ENCODE measurements around the gene SERINC2. TPM values are rescaled to one million over a fixed set of nuclear protein-coding genes. Genes with fewer than 3 reads are reported as not detected.

The SERINC2 gene
- total RNA-seq, 1 experiment from 2014 or later = 14.1 TPM

DNA sequence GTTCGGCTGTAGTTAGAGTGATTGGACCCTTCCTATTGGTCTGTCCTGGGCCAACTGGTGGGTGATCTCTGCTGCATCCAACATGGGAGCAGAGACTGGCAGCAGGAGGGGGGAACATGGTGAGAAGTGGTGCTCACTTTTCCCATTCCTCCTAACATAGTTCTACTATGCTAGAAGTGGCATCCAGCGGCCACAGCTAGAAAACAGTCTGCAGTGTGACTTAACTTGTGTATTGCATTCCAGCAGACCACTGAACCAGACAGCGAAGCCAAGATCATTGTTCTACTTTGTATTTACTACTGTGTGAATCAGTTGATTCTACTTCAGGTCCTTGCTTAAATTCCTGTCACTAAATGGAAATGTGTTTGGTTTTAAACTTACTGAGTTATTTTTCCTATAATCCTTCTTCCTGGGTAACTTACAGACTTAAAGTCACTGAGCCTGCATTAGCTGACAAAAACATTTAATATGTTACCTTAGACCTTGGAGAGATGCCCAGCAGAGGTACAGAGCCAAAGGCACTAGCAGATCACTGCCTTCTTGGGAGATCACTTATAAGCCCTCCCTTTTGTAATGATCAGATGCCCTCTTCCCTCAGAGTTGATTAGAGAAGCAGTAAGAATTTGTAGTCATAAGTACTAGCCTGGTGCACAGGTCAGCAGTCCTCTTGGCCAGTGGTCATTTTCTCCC, 48.3 kb upstream of the SERINC2 start:
- Histone ChIP-seq H3K14ac (ENCODE audit: insufficient read depth, low read length) (no peak overlapping the region), H3K27ac (ENCODE audit: insufficient read length, low read depth, low read length) (no peak overlapping the region), H2BK12ac (ENCODE audit: insufficient read length, low read depth, low read length) (no peak overlapping the region), H3K4ac (ENCODE audit: low read depth, low read length) (no peak overlapping the region), H3K9ac (ENCODE audit: extremely low read depth, insufficient read length, low read length) (no peak overlapping the region), H3K23me2 (ENCODE audit: insufficient read length, low read depth, low read length, poor library complexity, severe bottlenecking) (no peaks in the 10 kb centered on the region), H2BK5ac (ENCODE audit: insufficient read length, low read length) (no peak overlapping the region), H2AK5ac (ENCODE audit: insufficient read length, low read length) (no peak overlapping the region), H3K4me2 (ENCODE audit: insufficient read depth, insufficient read length, low read length) (no peak overlapping the region), H3K9me3 (ENCODE audit: control insufficient read depth, low read depth, low read length) (no peaks in the 10 kb centered on the region), H2BK120ac (ENCODE audit: low read depth, low read length, poor library complexity, severe bottlenecking) (no peak overlapping the region), H2BK15ac (ENCODE audit: low read depth, low read length) (no peak overlapping the region), H4K8ac (replicated peaks; ENCODE audit: insufficient read length, low read depth, low read length) (no peak overlapping the region), H3K4me1 (ENCODE audit: insufficient read depth, low read length) (peaks cover 3% of the 10 kb centered on the region; the same call in 1 of the 2 replicates), H2AFZ (ENCODE audit: low read length) (no peak overlapping the region), H3K79me2 (ENCODE audit: insufficient read depth, low read length) (no peaks in the 10 kb centered on the region), H3K27me3 (ENCODE audit: insufficient read depth, low read length) (no peaks in the 10 kb centered on the region), H4K5ac (ENCODE audit: insufficient read length, low read depth, low read length) (no peak overlapping the region), H3T11ph (ENCODE audit: low read length) (no peak overlapping the region), H3K56ac (ENCODE audit: insufficient read length, low read depth, low read length) (no peak overlapping the region), H4K91ac (ENCODE audit: insufficient read length, low read depth, low read length) (no peak overlapping the region), H3K18ac (ENCODE audit: insufficient read length, low read depth, low read length) (no peak overlapping the region), H2BK20ac (ENCODE audit: low read depth, low read length, poor library complexity, severe bottlenecking) (no peak overlapping the region), H3K79me1 (ENCODE audit: insufficient read depth, low read depth, low read length, poor library complexity, severe bottlenecking) (no peaks in the 10 kb centered on the region), H3K23ac (ENCODE audit: insufficient read length, low read depth, low read length) (no peak overlapping the region), H4K20me1 (ENCODE audit: control insufficient read depth, insufficient read depth, insufficient read length) (no peaks in the 10 kb centered on the region)
- no CpG with 5 or more reads among the region's 3 CpGs for WGBS (ENCODE audit: extremely low coverage, insufficient read length, low lambda C conversion rate)
- Mint-ChIP-seq H3K4me3 (no peak overlapping the region), H3K9me3 (no peaks in the 10 kb centered on the region), H3K27me3 (ENCODE audit: low read depth) (no peaks in the 10 kb centered on the region), H3K27ac (no peak overlapping the region; a peak in 1 of 7 replicates), H3K36me3 (ENCODE audit: insufficient read depth in 1 of 3, low read depth in 3 of 3) (peaks cover 19 to 51% (median 28%) of the 10 kb centered on the region in 3 experiments; a peak in 6 of 7 replicates), H3K4me1 (peaks cover 20 to 33% of the 10 kb centered on the region in 2 experiments)
- TF ChIP-seq CTCF (conservative IDR thresholded peaks at IDR 0.05) = no peak
- no peak for DNase-seq
